Dendritic cell treated with granulocyte-macrophage colony-stimulating factor and Interleukin-4, amounts not matched to agents 40 ng/mL and 50 ng/mL, for 4 days (primary cell): ENCODE measurements around the gene NID2.

Experiments used
- H3K27ac Mint-ChIP-seq: one replicate; pipeline ENCODE4 v1.8.0; 2022; ENCODE audit warnings: mild to moderate bottlenecking, mixed read lengths
- H3K27me3 Mint-ChIP-seq: one replicate; pipeline ENCODE4 v1.8.0; 2022; ENCODE audit warnings: mild to moderate bottlenecking, mixed read lengths
- H3K36me3 Mint-ChIP-seq: one replicate; pipeline ENCODE4 v1.8.0; 2022; ENCODE audit warnings: low read depth, mixed read lengths
- H3K4me1 Mint-ChIP-seq: one replicate; pipeline ENCODE4 v1.8.0; 2022; ENCODE audit warnings: low read depth, mixed read lengths
- H3K4me3 Mint-ChIP-seq: one replicate; pipeline ENCODE4 v1.8.0; 2022; ENCODE audit warnings: mild to moderate bottlenecking, moderate library complexity, mixed read lengths
- H3K9me3 Mint-ChIP-seq: one replicate; pipeline ENCODE4 v1.8.0; 2022; ENCODE audit warnings: mixed read lengths
- intact Hi-C: fragments of 100-400 bp; cut with micrococcal nuclease; formaldehyde crosslinking; loops from one replicate; pipeline ENCODE4 v1.15.0; 2022

The NID2 gene

GRCh38 chr14:51981218-51981854 is 87.5 kb downstream of the NID2 start:
- Mint-ChIP-seq H3K27ac (no peak overlapping the region), H3K9me3 (peaks cover 20% of the 10 kb centered on the region), H3K27me3 (peaks cover 4% of the 10 kb centered on the region), H3K4me1 (no peaks in the 10 kb centered on the region), H3K4me3 (no peak overlapping the region), H3K36me3 (no peaks in the 10 kb centered on the region)
- intact Hi-C loops: loop anchor here (5.0 kb wide), 1 partner anchor 699 kb away; no protein-coding TSS in a partner anchor

- Mint-ChIP-seq H3K9me3 (peaks cover 11% of the 10 kb centered on the region), H3K4me1 (no peaks in the 10 kb centered on the region), H3K27me3 (peaks cover 4% of the 10 kb centered on the region), H3K36me3 (no peaks in the 10 kb centered on the region), H3K4me3 (no peak overlapping the region), H3K27ac (no peak overlapping the region)
- intact Hi-C loops: loop anchor here (2.0 kb wide), 1 partner anchor 198 kb away; no protein-coding TSS in a partner anchor
Observed at GRCh38 chr14:51979088-51979709, 89.7 kb downstream of the NID2 start.

- H3K9me3 Mint-ChIP-seq: peaks cover 5% of the 10 kb centered on the region
- H3K36me3 Mint-ChIP-seq: no peaks in the 10 kb centered on the region
- no peak overlapping the region for H3K4me3 Mint-ChIP-seq
- peaks cover 4% of the 10 kb centered on the region for H3K27me3 Mint-ChIP-seq
- intact Hi-C loops: loop anchor here (2.0 kb wide), 1 partner anchor 198 kb away; no protein-coding TSS in a partner anchor
- no peaks in the 10 kb centered on the region for H3K4me1 Mint-ChIP-seq
- no peak overlapping the region for H3K27ac Mint-ChIP-seq
Observed at GRCh38 chr14:51978681-51979085, 90.2 kb downstream of the NID2 start.

- no peak overlapping the region for H3K4me3 Mint-ChIP-seq
- no peaks in the 10 kb centered on the region for H3K9me3 Mint-ChIP-seq
Observed at GRCh38 chr14:51977075-51977474, 91.8 kb downstream of the NID2 start.

GRCh38 chr14:51972566-51972965 is 96.3 kb downstream of the NID2 start:
- H3K27ac Mint-ChIP-seq: no peak overlapping the region
- H3K36me3 Mint-ChIP-seq: peaks cover 9% of the 10 kb centered on the region
- H3K4me1 Mint-ChIP-seq: no peaks in the 10 kb centered on the region
- H3K27me3 Mint-ChIP-seq: no peaks in the 10 kb centered on the region
- H3K9me3 Mint-ChIP-seq: no peaks in the 10 kb centered on the region
- no peak overlapping the region for H3K4me3 Mint-ChIP-seq
- intact Hi-C loops: no loop called here

More at GRCh38 chr14:51977075-51977474, 91.8 kb downstream of the NID2 start:
- Mint-ChIP-seq H3K27me3 (peaks cover 4% of the 10 kb centered on the region), H3K36me3 (no peaks in the 10 kb centered on the region), H3K27ac (no peak overlapping the region), H3K4me1 (no peaks in the 10 kb centered on the region)
- intact Hi-C loops: no loop called here

- Mint-ChIP-seq H3K27me3 (no peaks in the 10 kb centered on the region), H3K4me3 (no peak overlapping the region), H3K4me1 (no peaks in the 10 kb centered on the region), H3K36me3 (peaks cover 23% of the 10 kb centered on the region), H3K27ac (no peak overlapping the region), H3K9me3 (no peaks in the 10 kb centered on the region)
- intact Hi-C loops: no loop called here
Observed at GRCh38 chr14:51969852-51970540, 98.9 kb downstream of the NID2 start.

GRCh38 chr14:51967521-51967920 is 101.3 kb downstream of the NID2 start:
- intact Hi-C loops: no loop called here
- Mint-ChIP-seq H3K36me3 (peaks cover 23% of the 10 kb centered on the region), H3K4me1 (peaks cover 4% of the 10 kb centered on the region), H3K27ac (no peak overlapping the region), H3K4me3 (no peak overlapping the region), H3K9me3 (no peaks in the 10 kb centered on the region), H3K27me3 (no peaks in the 10 kb centered on the region)

GRCh38 chr14:51963286-51963685 is 105.6 kb downstream of the NID2 start:
- intact Hi-C loops: no loop called here
- Mint-ChIP-seq H3K36me3 (peaks cover 49% of the 10 kb centered on the region), H3K27me3 (no peaks in the 10 kb centered on the region), H3K4me1 (peaks cover 6% of the 10 kb centered on the region), H3K9me3 (peaks cover 21% of the 10 kb centered on the region), H3K4me3 (no peak overlapping the region), H3K27ac (no peak overlapping the region)

GRCh38 chr14:51962711-51963110 is 106.1 kb downstream of the NID2 start:
- Mint-ChIP-seq H3K27me3 (no peaks in the 10 kb centered on the region), H3K27ac (no peak overlapping the region), H3K4me1 (peaks cover 6% of the 10 kb centered on the region), H3K4me3 (no peak overlapping the region), H3K9me3 (peaks cover 27% of the 10 kb centered on the region), H3K36me3 (peaks cover 49% of the 10 kb centered on the region)
- intact Hi-C loops: no loop called here

- Mint-ChIP-seq H3K27ac (no peak overlapping the region), H3K27me3 (no peaks in the 10 kb centered on the region), H3K4me3 (no peak overlapping the region), H3K36me3 (peaks cover 43% of the 10 kb centered on the region), H3K4me1 (peaks cover 12% of the 10 kb centered on the region), H3K9me3 (peaks cover 34% of the 10 kb centered on the region)
- intact Hi-C loops: no loop called here
Observed at GRCh38 chr14:51960866-51961265, 108.0 kb downstream of the NID2 start.

- intact Hi-C loops: no loop called here
- Mint-ChIP-seq H3K4me1 (peaks cover 12% of the 10 kb centered on the region), H3K27me3 (no peaks in the 10 kb centered on the region), H3K36me3 (peaks cover 49% of the 10 kb centered on the region), H3K4me3 (no peak overlapping the region), H3K9me3 (peaks cover 34% of the 10 kb centered on the region), H3K27ac (no peak overlapping the region)
Observed at GRCh38 chr14:51959928-51960327, 108.9 kb downstream of the NID2 start.

GRCh38 chr14:51957950-51958349 is 110.9 kb downstream of the NID2 start:
- Mint-ChIP-seq H3K27ac (no peak overlapping the region), H3K27me3 (no peaks in the 10 kb centered on the region), H3K4me3 (no peak overlapping the region), H3K4me1 (peaks cover 12% of the 10 kb centered on the region), H3K36me3 (peaks cover 66% of the 10 kb centered on the region), H3K9me3 (peaks cover 34% of the 10 kb centered on the region)
- intact Hi-C loops: no loop called here
